Endothelial cell of umbilical vein (primary cell): ENCODE data around the gene CPSF3. TPM values are rescaled to one million over a fixed set of nuclear protein-coding genes. Genes with fewer than 3 reads are reported as not detected.

Source experiments
- BruUV-seq: library from RNA; stranded (reverse); fragments of 400-500 nt; replicated peaks from 2 replicates; lab custom pipeline; 2021; lab: Mats Ljungman, UMichigan
- CTCF ChIA-PET: fragments of 300-600, 350-600 bp; sonication (Branson Sonifier 250); formaldehyde crosslinking; loops from one replicate; lab custom pipeline; 2021; ENCODE audit warnings: antibody characterized with exemption, inconsistent platforms; lab: Charles Lee
- POLR2A ChIA-PET: fragments of 300-600, 350-600 bp; sonication (Branson Sonifier 250); formaldehyde crosslinking; loops from one replicate; lab custom pipeline; 2021; ENCODE audit warnings: antibody characterized with exemption, inconsistent platforms; lab: Charles Lee
- DNase-seq: peaks from one replicate; pipeline ENCODE4 v3.0.0-alpha.2; 2011; ENCODE audit warnings: low read depth, low spot score
- FAIRE-seq: peaks from 2 replicates; lab custom pipeline; 2011; peaks lifted over from hg19 to GRCh38; lab: Jason Lieb, UNC
- H2AFZ ChIP-seq: 2 replicates; pipeline ENCODE4 v1.6.0; 2012; ENCODE audit warnings: low read depth, low read length, control low read depth, inconsistent platforms
- H3K27ac ChIP-seq: 2 replicates; pipeline ENCODE4 v1.5.1; 2011; ENCODE audit warnings: low read depth, mild to moderate bottlenecking, control low read depth, low read length, moderate library complexity; ENCODE audit not compliant: insufficient read depth
- H3K27me3 ChIP-seq, 2 experiments: 2 replicates each; pipeline versions ENCODE4 v1.6.0 to v1.6.1; 2011; ENCODE audit warnings: low read length in 2 of 2, mixed read lengths in 1 of 2; ENCODE audit not compliant: control insufficient read depth in 2 of 2, insufficient read depth in 2 of 2
- H3K36me3 ChIP-seq, 2 experiments: 2 replicates in 1 of 2; 3 replicates in 1 of 2; pipeline ENCODE4 v1.5.1; 2011; ENCODE audit warnings: low read length in 2 of 2, mild to moderate bottlenecking in 1 of 2, moderate library complexity in 1 of 2; ENCODE audit not compliant: control insufficient read depth in 2 of 2, insufficient read depth in 2 of 2; ENCODE audit errors: extremely low read depth in 1 of 2
- H3K4me1 ChIP-seq: 3 replicates; pipeline ENCODE4 v1.5.1; 2011; ENCODE audit warnings: mild to moderate bottlenecking, low read length; ENCODE audit not compliant: control insufficient read depth, insufficient read depth; ENCODE audit errors: extremely low read depth
- H3K4me2 ChIP-seq: 2 replicates; pipeline ENCODE4 v1.6.1; 2011; ENCODE audit warnings: low read length, control low read depth, mixed read lengths; ENCODE audit not compliant: insufficient read depth
- H3K4me3 ChIP-seq, 3 experiments: fragments of 200-600 bp in 1 of 3; sonication (generic), shearing (Covaris generic) in 1 of 3; replicated peaks in 1 of 3; 2 replicates each; pipeline ENCODE4 v1.5.1; 2011 to 2016; ENCODE audit warnings: control low read depth in 3 of 3, low read length in 3 of 3, mild to moderate bottlenecking in 2 of 3, inconsistent platforms in 1 of 3, low read depth in 1 of 3, moderate library complexity in 1 of 3; ENCODE audit not compliant: insufficient read depth in 1 of 3
- H3K79me2 ChIP-seq: 2 replicates; pipeline ENCODE4 v1.6.0; 2012; ENCODE audit warnings: low read length, inconsistent platforms; ENCODE audit not compliant: control insufficient read depth, insufficient read depth
- H3K9ac ChIP-seq: replicated peaks from 2 replicates; pipeline ENCODE3; 2011; ENCODE audit warnings: low read length, control low read depth; ENCODE audit not compliant: insufficient read depth; ENCODE audit errors: extremely low read depth
- H3K9me1 ChIP-seq: replicated peaks from 3 replicates; pipeline ENCODE4 v1.6.0; 2011; ENCODE audit warnings: mild to moderate bottlenecking, low read length; ENCODE audit not compliant: control insufficient read depth, insufficient read depth; ENCODE audit errors: extremely low read depth
- H3K9me3 ChIP-seq: replicated peaks from 2 replicates; pipeline ENCODE4 v1.5.1; 2012; ENCODE audit warnings: low read length, inconsistent platforms; ENCODE audit not compliant: control insufficient read depth, insufficient read depth
- H4K20me1 ChIP-seq: replicated peaks from 2 replicates; pipeline ENCODE3; 2011; ENCODE audit warnings: mild to moderate bottlenecking, low read length; ENCODE audit not compliant: control insufficient read depth, insufficient read depth; ENCODE audit errors: extremely low read depth
- EZH2 ChIP-seq: IDR thresholded peaks from 2 replicates; pipeline ENCODE4 v1.6.1; 2012; ENCODE audit warnings: borderline replicate concordance, low read depth, mild to moderate bottlenecking, moderate library complexity, low read length, inconsistent platforms; ENCODE audit not compliant: severe bottlenecking
- FOS ChIP-seq: IDR thresholded peaks from 2 replicates; pipeline ENCODE4 v1.6.1; 2011; ENCODE audit warnings: mild to moderate bottlenecking, low read length, moderate library complexity, borderline replicate concordance; ENCODE audit not compliant: insufficient read depth
- GATA2 ChIP-seq: IDR thresholded peaks from 2 replicates; pipeline ENCODE4 v1.7.0; 2011; ENCODE audit warnings: low read depth, mild to moderate bottlenecking, moderate library complexity, mixed read lengths, low read length; ENCODE audit not compliant: insufficient read length, insufficient read depth
- JUN ChIP-seq: IDR thresholded peaks from 2 replicates; pipeline ENCODE4 v1.6.1; 2011; ENCODE audit warnings: borderline replicate concordance, low read depth; ENCODE audit not compliant: insufficient read length, insufficient read depth
- MAX ChIP-seq: IDR thresholded peaks from 2 replicates; pipeline ENCODE4 v1.6.1; 2011; ENCODE audit not compliant: insufficient read depth, insufficient read length
- MYC ChIP-seq: IDR thresholded peaks from one replicate; pipeline ENCODE4 v1.6.1; 2011; ENCODE audit warnings: mild to moderate bottlenecking, low read depth, low read length
- POLR2A ChIP-seq: IDR thresholded peaks from 2 replicates; pipeline ENCODE4 v1.6.1; 2012; ENCODE audit warnings: low read depth, mild to moderate bottlenecking, control low read depth, low read length
- POLR2AphosphoS5 ChIP-seq: IDR thresholded peaks from 2 replicates; pipeline ENCODE4 v1.6.1; 2012; ENCODE audit warnings: low read depth, mild to moderate bottlenecking, control low read depth, low read length, moderate library complexity; ENCODE audit not compliant: insufficient read depth
- dilution Hi-C: fragments of 300-500 bp; cut with MboI; formaldehyde crosslinking; loops from one replicate; pipeline ENCODE4 v1.15.0; 2019; ENCODE audit warnings: low sequenced_read_pairs; ENCODE audit not compliant: extremely low pct_ligation_motif_present
- intact Hi-C: fragments of 100-400 bp; cut with micrococcal nuclease; formaldehyde crosslinking; loops from one replicate; pipeline ENCODE4 v1.10.0; 2022
- polyA plus RNA-seq, 4 experiments: library from polyadenylated mRNA; depleted of rRNA in 3 of 4; stranded (reverse) in 3 of 4; unstranded in 1 of 4; fragments of >200 nt; gene quantifications; 2 replicates each; pipeline versions ENCODE4 v1.2.1 to v1.2.3, GENCODE V29; 2011 to 2012; ENCODE audit warnings: missing spikeins in 1 of 4
- total RNA-seq: library from RNA; stranded (reverse); gene quantifications from 2 replicates; pipeline ENCODE4 v1.2.3, GENCODE V29; 2021
- TF ChIP-seq, protein P1 (sequence below), 2 donors: IDR thresholded peaks; 1 replicate in 1 of 2; 2 replicates in 1 of 2; pipeline ENCODE4 v1.5.1; 2011; ENCODE audit warnings: low read length in 2 of 2, mild to moderate bottlenecking in 2 of 2, moderate library complexity in 2 of 2, control low read depth in 1 of 2, inconsistent platforms in 1 of 2, low read depth in 1 of 2; ENCODE audit not compliant: insufficient read depth in 1 of 2; ENCODE audit errors: extremely low read depth in 1 of 2

CPSF3 gene
- total and polyA plus RNA-seq, 2 donors (not counting 3 experiments of a cell fraction or from before 2014, with no cell fraction given), result 13.7 to 35.6 TPM

GRCh38 chr2:9488583-9489547 is 65.4 kb downstream of the CPSF3 start:
- Histone ChIP-seq H3K79me2 (no peaks in the 10 kb centered on the region), H3K27ac (no peak overlapping the region), H3K9ac (no peak overlapping the region), H4K20me1 (no peaks in the 10 kb centered on the region), H3K9me1 (no peaks in the 10 kb centered on the region), H3K27me3 (no peaks in the 10 kb centered on the region), H3K4me2 (no peak overlapping the region), H3K4me3 (no peak overlapping the region), H3K36me3 (peaks cover 43 to 49% of the 10 kb centered on the region in 2 experiments), H3K4me1 (no peaks in the 10 kb centered on the region), H3K9me3 (no peaks in the 10 kb centered on the region), H2AFZ (no peak overlapping the region)
- intact Hi-C loops (no loop called here), dilution Hi-C loops (no loop called here)
- no TSS peak for BruUV-seq
- no peak for FAIRE-seq
- DNase-seq, result no peak
- TF ChIP-seq JUN, result no peak
- no peak for TF ChIP-seq MYC
- no peak for TF ChIP-seq POLR2AphosphoS5
- TF ChIP-seq MAX, result no peak
- TF ChIP-seq, protein P1, sequence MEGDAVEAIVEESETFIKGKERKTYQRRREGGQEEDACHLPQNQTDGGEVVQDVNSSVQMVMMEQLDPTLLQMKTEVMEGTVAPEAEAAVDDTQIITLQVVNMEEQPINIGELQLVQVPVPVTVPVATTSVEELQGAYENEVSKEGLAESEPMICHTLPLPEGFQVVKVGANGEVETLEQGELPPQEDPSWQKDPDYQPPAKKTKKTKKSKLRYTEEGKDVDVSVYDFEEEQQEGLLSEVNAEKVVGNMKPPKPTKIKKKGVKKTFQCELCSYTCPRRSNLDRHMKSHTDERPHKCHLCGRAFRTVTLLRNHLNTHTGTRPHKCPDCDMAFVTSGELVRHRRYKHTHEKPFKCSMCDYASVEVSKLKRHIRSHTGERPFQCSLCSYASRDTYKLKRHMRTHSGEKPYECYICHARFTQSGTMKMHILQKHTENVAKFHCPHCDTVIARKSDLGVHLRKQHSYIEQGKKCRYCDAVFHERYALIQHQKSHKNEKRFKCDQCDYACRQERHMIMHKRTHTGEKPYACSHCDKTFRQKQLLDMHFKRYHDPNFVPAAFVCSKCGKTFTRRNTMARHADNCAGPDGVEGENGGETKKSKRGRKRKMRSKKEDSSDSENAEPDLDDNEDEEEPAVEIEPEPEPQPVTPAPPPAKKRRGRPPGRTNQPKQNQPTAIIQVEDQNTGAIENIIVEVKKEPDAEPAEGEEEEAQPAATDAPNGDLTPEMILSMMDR (IDR thresholded peaks at IDR 0.05; ENCODE audit: extremely low read depth in 1 of 2, insufficient read depth in 1 of 2, low read depth in 1 of 2, low read length in 2 of 2), result no peak
- TF ChIP-seq EZH2, result no peak
- TF ChIP-seq POLR2A, result no peak
- TF ChIP-seq FOS, result no peak
- no peak for TF ChIP-seq GATA2
- POLR2A ChIA-PET, result no interaction called here
- CTCF ChIA-PET, result interaction anchor here (1.2 kb wide), 1 partner anchor 67 kb away, joined by 4 read pairs; the partner anchor contains the start of gene ADAM17
